HG03378 (cell line): ENCODE results near the gene CLIC4.
"Not testable (repeated sequence)": the region's sequence is repeated elsewhere in the genome, so short reads cannot be mapped to it uniquely, and the experiment has no call there.

Source experiments
- ATAC-seq: cut with Tn5 transposase; IDR thresholded peaks from one replicate; pipeline ENCODE4 v1.9.1; 2021; ENCODE audit warnings: mild to moderate bottlenecking, moderate library complexity; ENCODE audit not compliant: unreplicated experiment

The CLIC4 gene

GRCh38 chr1:24717887-24718650, 27.2 kb upstream of the CLIC4 start:
- no peak for ATAC-seq

- no peak for ATAC-seq
Observed at GRCh38 chr1:24720152-24720551, 25.1 kb upstream of the CLIC4 start.

- no peak for ATAC-seq
Observed at GRCh38 chr1:24721533-24721932, 23.7 kb upstream of the CLIC4 start.

GRCh38 chr1:24722073-24723035, 22.9 kb upstream of the CLIC4 start:
- ATAC-seq, result not testable (repeated sequence)

- no peak for ATAC-seq
Observed at GRCh38 chr1:24724345-24725208, 20.7 kb upstream of the CLIC4 start.

- no peak for ATAC-seq
Observed at GRCh38 chr1:24725209-24725651, 20.0 kb upstream of the CLIC4 start.

- no peak for ATAC-seq
Observed at GRCh38 chr1:24726741-24727140, 18.5 kb upstream of the CLIC4 start.

- ATAC-seq, result peak; percentile 69
Observed at GRCh38 chr1:24727501-24728216, 17.6 kb upstream of the CLIC4 start.

GRCh38 chr1:24728982-24729381, 16.3 kb upstream of the CLIC4 start:
- no peak for ATAC-seq

GRCh38 chr1:24732186-24732885, 12.9 kb upstream of the CLIC4 start:
- no peak for ATAC-seq

GRCh38 chr1:24733342-24733741, 11.9 kb upstream of the CLIC4 start:
- ATAC-seq, result peak; percentile 58

GRCh38 chr1:24735156-24735508, 10.1 kb upstream of the CLIC4 start:
- ATAC-seq, result no peak

- no peak for ATAC-seq
Observed at GRCh38 chr1:24735509-24736375, 9.5 kb upstream of the CLIC4 start.

GRCh38 chr1:24737368-24738117, 7.7 kb upstream of the CLIC4 start:
- ATAC-seq, result no peak

- no peak for ATAC-seq
Observed at GRCh38 chr1:24739241-24739640, 6.0 kb upstream of the CLIC4 start.

GRCh38 chr1:24742090-24742938, 2.9 kb upstream of the CLIC4 start:
- ATAC-seq, result no peak
